NB4 (cell line): Measurements from ENCODE around the gene SRGAP1.
"Not testable (repeated sequence)": the region's sequence is repeated elsewhere in the genome, so short reads cannot be mapped to it uniquely, and the experiment has no call there.

ENCODE experiments used
- DNase-seq: peaks from one replicate; pipeline ENCODE4 v3.0.0; 2010; ENCODE audit warnings: low read depth
- H3K4me3 ChIP-seq: one replicate; pipeline ENCODE4 v1.5.1; 2011; ENCODE audit warnings: mild to moderate bottlenecking, low read depth, low read length, moderate library complexity
- MYC ChIP-seq: IDR thresholded peaks from 2 replicates; pipeline ENCODE4 v1.6.1; 2011; ENCODE audit warnings: low read depth, low read length
- POLR2A ChIP-seq: IDR thresholded peaks from 2 replicates; pipeline ENCODE4 v1.6.1; 2011; ENCODE audit warnings: mild to moderate bottlenecking; ENCODE audit not compliant: insufficient read length; ENCODE audit errors: extremely low read depth
- TF ChIP-seq, protein P1 (sequence below): IDR thresholded peaks from one replicate; pipeline ENCODE4 v1.5.1; 2012; ENCODE audit warnings: low read depth, low read length
- TF ChIP-seq, protein P2 (sequence below): IDR thresholded peaks from 2 replicates; pipeline ENCODE4 v1.6.1; 2011; ENCODE audit warnings: low read depth, low read length

The SRGAP1 gene

GRCh38 chr12:64194333-64195149 lies 350.0 kb downstream of the SRGAP1 start:
- H3K4me3 ChIP-seq, result no peak overlapping the region
- DNase-seq, result no peak
- TF ChIP-seq, protein P1, sequence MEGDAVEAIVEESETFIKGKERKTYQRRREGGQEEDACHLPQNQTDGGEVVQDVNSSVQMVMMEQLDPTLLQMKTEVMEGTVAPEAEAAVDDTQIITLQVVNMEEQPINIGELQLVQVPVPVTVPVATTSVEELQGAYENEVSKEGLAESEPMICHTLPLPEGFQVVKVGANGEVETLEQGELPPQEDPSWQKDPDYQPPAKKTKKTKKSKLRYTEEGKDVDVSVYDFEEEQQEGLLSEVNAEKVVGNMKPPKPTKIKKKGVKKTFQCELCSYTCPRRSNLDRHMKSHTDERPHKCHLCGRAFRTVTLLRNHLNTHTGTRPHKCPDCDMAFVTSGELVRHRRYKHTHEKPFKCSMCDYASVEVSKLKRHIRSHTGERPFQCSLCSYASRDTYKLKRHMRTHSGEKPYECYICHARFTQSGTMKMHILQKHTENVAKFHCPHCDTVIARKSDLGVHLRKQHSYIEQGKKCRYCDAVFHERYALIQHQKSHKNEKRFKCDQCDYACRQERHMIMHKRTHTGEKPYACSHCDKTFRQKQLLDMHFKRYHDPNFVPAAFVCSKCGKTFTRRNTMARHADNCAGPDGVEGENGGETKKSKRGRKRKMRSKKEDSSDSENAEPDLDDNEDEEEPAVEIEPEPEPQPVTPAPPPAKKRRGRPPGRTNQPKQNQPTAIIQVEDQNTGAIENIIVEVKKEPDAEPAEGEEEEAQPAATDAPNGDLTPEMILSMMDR, result no peak
- TF ChIP-seq POLR2A (no peak), MYC (no peak)
- TF ChIP-seq, protein P2, sequence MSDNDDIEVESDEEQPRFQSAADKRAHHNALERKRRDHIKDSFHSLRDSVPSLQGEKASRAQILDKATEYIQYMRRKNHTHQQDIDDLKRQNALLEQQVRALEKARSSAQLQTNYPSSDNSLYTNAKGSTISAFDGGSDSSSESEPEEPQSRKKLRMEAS, result no peak

- not testable (repeated sequence) for H3K4me3 ChIP-seq, DNase-seq
Measured at GRCh38 chr12:64195841-64196240, 351.3 kb downstream of the SRGAP1 start.

GRCh38 chr12:64203036-64203435 lies 358.5 kb downstream of the SRGAP1 start:
- TF ChIP-seq POLR2A (no peak), MYC (no peak)
- TF ChIP-seq, protein P2, result no peak
- TF ChIP-seq, protein P1, result no peak
- DNase-seq, result no peak
- H3K4me3 ChIP-seq, result no peak overlapping the region

DNA sequence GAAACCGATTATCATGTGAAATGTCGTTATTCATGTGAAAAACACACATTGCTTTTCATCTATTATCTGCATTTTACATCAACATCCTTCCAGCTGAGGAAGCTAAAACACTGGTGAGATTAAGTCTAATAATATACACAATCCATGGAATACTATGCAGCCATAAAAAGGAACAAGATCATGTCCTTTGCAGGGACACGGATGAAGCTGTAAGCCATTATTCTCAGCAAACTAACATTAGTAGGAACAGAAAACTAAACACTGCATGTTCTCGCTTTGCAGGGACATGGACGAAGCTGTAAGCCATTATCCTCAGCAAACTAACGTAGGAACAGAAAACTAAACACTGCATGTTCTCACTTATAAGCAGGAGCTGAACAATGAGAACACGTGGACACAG lies 359.3 kb downstream of the SRGAP1 start:
- TF ChIP-seq POLR2A, result no peak
- no peak for TF ChIP-seq MYC
- TF ChIP-seq, protein P2, result no peak
- TF ChIP-seq, protein P1, result no peak

DNA sequence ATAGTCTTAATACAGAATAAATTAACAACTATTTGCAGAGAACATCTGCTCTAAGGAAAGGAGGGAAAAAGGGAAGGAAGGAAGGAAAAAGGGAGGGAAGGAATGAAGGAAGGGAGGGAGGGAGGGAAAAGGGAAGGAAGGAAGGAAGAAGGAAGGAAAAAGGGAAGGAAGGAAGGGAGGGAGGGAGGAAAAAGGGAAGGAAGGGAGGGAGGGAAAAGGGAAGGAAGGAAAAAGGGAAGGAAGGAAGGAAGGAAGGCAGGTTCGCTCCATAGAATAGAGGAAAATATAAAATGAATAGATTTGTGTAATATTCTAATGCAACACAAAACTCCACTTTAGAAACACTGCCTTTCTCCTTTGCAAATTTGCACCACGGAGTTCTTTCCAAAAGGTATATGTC lies 361.0 kb downstream of the SRGAP1 start:
- TF ChIP-seq, protein P1, result no peak
- TF ChIP-seq, protein P2, result no peak
- no peak for TF ChIP-seq MYC
- DNase-seq, result no peak
- H3K4me3 ChIP-seq, result no peak overlapping the region

More for the DNA sequence above, 359.3 kb downstream of the SRGAP1 start:
- no peak for DNase-seq
- H3K4me3 ChIP-seq, result no peak overlapping the region

- no peak for DNase-seq
- TF ChIP-seq POLR2A (no peak), MYC (no peak)
- TF ChIP-seq, protein P1, result no peak
- TF ChIP-seq, protein P2, result no peak
- no peak overlapping the region for H3K4me3 ChIP-seq
Measured at GRCh38 chr12:64207453-64207852, 363.0 kb downstream of the SRGAP1 start.
